Stimulated activated CD4-positive, alpha-beta T cell treated with anti-CD3 and anti-CD28 coated beads, Interleukin-1b, Interleukin-23, amount 100 ng/mL, for 24 hours (primary cell): Measurements from ENCODE around the gene PRR19.
"Not testable (repeated sequence)": the region's sequence is repeated elsewhere in the genome, so short reads cannot be mapped to it uniquely, and the experiment has no call there.

ENCODE experiments used
- DNase-seq, 4 experiments: peaks; one replicate each; pipeline ENCODE4 v3.0.0-alpha.2; 2020; ENCODE audit warnings: low read depth in 4 of 4, low spot score in 1 of 4

PRR19 gene

DNA sequence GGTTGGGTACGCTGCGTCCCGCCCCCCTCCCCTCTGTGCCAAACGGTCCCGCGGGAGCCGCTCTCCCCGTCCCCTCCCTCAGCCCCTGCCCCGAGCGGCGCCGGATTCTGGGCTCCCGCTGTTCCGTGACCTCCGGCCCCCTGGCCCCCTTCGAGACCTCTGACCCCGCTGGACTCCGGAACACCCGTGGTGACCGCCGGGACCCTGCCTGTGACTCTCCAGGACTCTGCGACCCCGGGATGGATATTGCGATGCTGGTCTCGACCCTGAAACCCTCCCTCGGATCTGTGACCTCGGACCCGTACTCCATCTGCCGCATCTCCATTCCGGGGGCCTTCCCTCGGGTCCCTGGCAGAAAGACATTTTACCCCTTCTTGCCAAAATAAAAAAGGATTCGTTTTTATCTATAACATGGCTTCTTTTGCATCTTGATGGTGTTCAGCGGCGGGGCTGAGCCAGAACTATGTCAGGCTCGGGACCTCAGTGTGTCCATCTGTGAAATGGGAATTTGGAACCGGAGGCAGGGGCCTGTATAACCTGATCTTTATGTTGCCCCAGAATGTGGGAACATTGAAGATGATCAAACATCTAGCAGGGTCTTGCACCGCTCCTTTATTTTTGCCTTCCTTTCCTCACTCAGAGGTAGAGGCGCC, 22.8 kb downstream of the PRR19 start:
- DNase-seq = no peak

- DNase-seq = peak; percentile 88 to 97 (median 92)
Observed at GRCh38 chr19:42325308-42325895, 23.5 kb downstream of the PRR19 start, which contains the start of gene MEGF8. TSS of gene MEGF8 (plus strand) at chr19:42325635. CDS start at chr19:42326244, 609 bp downstream.

- no peak for DNase-seq
Observed at GRCh38 chr19:42325896-42326771, 24.2 kb downstream of the PRR19 start.

- DNase-seq = no peak
Observed at GRCh38 chr19:42326969-42327368, 25.0 kb downstream of the PRR19 start.

- no peak for DNase-seq
Observed at GRCh38 chr19:42327381-42327780, 25.4 kb downstream of the PRR19 start.

DNA sequence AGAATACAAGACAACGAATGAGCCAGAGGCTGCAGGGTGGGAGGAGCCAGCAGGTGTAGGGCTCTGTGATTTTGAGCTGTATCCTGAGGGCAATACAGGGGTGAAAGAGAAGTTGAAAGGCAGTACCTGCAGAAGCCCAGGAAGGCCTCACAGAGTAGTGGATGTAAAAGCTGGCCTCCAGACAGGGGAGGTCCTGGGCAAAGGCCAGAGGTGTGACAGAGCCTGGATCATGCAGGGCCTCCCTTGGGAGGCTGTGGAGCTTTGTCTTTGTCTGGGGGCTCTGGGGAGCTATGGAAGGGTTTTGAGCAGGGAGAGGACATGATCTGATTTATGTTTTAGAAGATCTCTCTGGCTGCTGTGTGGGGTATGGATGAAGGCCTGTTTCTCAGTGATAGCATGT, 26.2 kb downstream of the PRR19 start:
- DNase-seq = no peak

- DNase-seq = no peak
Observed at GRCh38 chr19:42328854-42329253, 26.9 kb downstream of the PRR19 start.

DNA sequence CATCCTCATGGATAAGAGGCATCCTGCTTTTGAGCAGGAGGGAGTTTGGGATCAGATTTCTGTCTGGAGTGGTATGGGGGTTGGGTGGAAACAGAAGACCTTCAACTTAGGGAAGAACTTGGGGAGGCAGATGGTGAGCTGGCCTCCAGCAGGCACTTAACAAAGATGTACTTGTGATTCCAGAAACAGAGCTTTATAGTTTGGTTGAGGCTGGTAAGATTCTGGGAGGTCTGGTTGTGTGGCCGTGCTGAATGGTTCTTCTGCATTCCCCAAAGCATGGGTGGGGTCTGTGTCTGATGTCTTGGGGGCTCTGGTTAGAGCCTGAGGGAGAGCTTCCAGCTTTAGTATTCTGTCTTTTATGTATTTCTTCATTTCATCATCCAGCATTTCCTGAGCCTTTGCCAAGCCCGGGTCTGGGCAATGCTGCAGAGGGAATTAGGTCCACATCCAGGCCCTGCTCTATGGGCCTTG, 28.3 kb downstream of the PRR19 start:
- DNase-seq = no peak

DNA sequence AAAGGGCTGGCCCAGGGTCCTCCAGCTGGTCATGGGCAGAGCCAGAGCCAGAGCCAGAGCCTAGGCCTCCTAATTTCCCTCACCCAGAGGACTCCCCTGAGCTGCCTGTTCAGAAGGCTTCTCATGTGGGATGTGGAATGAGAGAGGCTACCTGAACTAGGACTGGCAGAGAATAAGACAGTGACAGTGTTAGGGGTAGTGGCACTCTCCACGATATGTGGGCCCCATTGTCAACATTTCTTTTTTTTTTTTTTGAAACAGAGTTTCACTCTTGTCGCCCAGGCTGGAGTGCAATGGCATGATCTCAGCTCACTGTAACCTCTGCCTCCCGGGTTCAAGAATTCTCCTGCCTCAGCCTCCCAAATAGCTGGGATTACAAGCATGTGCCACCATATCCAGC, 29.4 kb downstream of the PRR19 start:
- DNase-seq = not testable (repeated sequence)

DNA sequence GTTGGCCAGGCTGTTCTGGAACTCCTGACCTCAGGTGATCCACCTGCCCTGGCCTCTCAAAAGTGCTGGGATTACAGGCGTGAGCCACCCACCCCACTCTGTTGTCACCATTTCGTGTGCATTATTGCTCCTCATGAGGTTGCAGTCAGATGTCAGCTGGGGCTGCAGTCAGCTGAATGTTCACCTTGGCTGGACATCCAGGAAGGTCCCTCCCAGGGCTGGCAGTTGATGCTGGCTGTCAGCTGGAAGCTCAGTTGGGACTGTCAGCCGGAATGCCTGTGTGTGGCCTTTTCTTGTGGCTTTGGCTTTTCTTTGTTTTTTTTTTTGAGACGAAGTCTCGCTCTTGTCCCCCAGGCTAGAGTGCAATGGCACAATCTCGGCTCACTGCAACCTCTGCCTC, 30.1 kb downstream of the PRR19 start:
- DNase-seq = no peak

DNA sequence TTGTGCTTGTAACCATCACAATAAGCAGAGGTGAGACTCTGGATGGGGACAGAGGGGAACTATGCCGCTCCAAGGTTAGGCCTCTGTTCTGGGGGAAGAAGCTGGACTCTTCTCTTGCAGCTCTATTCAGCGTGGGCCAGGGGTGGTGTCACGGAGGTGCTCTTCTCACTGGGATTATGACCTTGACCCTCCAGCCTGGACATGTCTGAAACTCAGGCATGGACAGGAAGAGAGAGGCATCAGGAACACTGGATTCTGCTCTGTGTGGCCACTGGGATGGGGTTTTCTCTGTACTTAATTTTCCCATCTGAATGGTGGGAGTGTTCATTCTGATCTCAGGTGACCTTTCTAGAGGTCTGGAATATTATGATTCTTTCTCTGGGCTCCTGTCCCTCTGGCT, 31.1 kb downstream of the PRR19 start:
- no peak for DNase-seq

GRCh38 chr19:42333975-42334696, 32.2 kb downstream of the PRR19 start:
- DNase-seq = no peak

- DNase-seq = no peak
Observed at GRCh38 chr19:42334697-42335373, 32.9 kb downstream of the PRR19 start.

GRCh38 chr19:42335374-42335936, 33.5 kb downstream of the PRR19 start:
- no peak for DNase-seq

GRCh38 chr19:42335971-42336370, 34.0 kb downstream of the PRR19 start:
- DNase-seq = no peak

GRCh38 chr19:42339126-42339860, 37.4 kb downstream of the PRR19 start:
- not testable (repeated sequence) for DNase-seq

- not testable (repeated sequence) for DNase-seq
Observed at GRCh38 chr19:42339922-42340321, 38.0 kb downstream of the PRR19 start.

DNA sequence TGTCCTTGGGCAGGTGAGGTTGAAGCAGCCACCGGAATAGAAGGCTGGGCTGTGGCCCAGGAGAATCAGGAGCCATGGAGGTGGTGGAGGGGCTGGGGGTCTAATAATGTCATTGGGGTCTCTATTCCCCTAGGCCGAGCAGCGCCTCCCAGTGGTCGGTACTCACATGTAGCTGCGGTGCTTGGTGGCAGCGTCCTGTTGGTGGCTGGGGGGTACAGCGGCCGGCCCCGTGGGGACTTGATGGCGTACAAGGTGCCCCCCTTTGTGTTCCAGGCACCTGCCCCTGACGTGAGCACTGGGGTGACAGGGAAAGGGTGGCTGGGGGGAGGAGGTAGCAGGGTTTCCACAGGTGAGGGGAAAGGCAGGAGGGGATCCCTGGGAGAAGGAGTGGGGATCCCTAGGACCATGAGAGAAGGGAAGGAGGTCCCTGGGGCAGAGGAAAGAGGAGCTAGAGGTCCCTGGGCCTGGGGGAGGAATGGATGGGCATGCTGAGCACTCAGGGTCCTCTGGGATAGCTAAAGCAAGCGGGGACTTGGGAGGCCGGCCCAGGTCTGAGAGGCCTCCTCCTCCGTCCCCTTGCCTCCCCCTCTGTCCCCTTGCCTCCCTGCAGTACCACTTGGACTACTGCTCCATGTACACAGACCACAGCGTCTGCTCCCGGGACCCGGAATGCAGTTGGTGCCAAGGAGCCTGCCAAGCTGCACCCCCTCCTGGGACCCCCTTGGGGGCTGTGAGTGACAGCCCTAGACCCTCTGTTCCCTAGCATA, 41.6 kb downstream of the PRR19 start:
- DNase-seq = no peak

DNA sequence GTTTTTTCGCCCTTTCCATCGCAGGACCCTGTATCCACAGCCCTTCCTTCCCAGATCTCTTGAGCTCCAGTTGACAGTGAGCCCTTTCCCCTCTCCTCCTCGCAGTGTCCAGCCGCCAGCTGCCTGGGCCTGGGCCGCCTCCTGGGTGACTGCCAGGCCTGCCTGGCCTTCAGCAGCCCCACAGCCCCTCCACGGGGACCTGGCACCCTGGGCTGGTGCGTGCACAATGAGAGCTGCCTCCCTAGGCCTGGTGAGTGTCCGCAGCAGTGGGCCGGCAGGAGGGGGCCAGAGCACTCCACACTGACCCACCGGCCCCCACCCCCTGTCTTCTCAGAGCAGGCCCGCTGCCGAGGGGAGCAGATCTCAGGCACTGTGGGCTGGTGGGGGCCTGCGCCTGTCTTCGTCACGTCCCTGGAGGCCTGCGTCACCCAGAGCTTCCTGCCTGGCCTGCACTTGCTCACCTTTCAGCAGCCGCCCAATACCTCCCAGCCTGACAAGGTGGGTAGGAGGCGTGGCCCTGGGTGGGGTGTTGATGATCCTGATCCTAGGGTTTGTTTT, 42.5 kb downstream of the PRR19 start:
- no peak for DNase-seq
